ENCODE measurements around the gene NBAS. TPM values are rescaled to one million over a fixed set of nuclear protein-coding genes. Genes with fewer than 3 reads are reported as not detected.

NBAS gene
- polyA plus RNA-seq, 2 of the 4 experiments (the other 2 are of a cell fraction) = 16.7 to 34.9 TPM

DNA sequence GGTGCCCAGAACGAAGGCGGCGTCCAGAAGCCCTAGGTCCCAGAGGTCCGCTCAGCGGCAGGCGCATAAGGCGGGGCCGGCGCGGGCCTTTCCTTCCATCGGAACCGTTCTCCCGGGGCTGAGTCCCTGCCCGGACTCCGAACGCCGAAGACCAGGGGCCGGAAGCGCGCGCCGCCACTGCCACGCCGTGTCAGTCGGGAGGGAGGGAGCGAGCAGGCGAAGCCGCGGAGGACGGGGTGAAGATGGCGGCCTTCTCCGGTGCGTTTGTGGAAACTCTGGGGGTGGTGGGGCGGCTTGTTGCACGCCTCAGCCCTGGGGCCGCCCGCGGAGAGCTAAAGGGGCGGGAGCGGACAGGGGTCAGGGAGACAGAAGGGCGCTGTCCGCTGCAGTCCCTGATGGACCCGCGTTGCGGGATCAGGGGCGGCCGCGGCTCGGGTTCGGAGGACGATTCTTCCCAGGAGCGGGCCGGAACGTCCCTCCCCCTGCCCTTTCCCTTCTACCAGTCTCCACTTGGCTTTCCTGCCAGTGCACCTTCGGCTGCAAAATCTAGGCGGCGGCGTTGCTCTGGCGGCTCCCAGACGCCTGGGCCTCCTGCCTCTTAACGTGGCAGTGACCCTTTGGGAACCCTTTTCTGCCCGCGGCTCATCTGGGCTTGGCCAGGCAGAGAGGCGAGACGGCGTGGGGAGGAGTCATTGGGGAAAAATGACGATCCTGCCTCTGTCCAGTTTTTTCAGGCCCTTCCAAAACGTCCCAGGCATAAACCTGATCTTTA, 30.7 kb upstream of the NBAS start, which contains the start of gene DDX1 (continued):
- TF ChIP-seq, protein P1, sequence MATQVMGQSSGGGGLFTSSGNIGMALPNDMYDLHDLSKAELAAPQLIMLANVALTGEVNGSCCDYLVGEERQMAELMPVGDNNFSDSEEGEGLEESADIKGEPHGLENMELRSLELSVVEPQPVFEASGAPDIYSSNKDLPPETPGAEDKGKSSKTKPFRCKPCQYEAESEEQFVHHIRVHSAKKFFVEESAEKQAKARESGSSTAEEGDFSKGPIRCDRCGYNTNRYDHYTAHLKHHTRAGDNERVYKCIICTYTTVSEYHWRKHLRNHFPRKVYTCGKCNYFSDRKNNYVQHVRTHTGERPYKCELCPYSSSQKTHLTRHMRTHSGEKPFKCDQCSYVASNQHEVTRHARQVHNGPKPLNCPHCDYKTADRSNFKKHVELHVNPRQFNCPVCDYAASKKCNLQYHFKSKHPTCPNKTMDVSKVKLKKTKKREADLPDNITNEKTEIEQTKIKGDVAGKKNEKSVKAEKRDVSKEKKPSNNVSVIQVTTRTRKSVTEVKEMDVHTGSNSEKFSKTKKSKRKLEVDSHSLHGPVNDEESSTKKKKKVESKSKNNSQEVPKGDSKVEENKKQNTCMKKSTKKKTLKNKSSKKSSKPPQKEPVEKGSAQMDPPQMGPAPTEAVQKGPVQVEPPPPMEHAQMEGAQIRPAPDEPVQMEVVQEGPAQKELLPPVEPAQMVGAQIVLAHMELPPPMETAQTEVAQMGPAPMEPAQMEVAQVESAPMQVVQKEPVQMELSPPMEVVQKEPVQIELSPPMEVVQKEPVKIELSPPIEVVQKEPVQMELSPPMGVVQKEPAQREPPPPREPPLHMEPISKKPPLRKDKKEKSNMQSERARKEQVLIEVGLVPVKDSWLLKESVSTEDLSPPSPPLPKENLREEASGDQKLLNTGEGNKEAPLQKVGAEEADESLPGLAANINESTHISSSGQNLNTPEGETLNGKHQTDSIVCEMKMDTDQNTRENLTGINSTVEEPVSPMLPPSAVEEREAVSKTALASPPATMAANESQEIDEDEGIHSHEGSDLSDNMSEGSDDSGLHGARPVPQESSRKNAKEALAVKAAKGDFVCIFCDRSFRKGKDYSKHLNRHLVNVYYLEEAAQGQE (IDR thresholded peaks at IDR 0.05) = peak; percentile 61
- TF ChIP-seq TFCP2L1 (CRISPR knock-in tag; IDR thresholded peaks at IDR 0.05) (peak; percentile 59; the same call in 1 of the 2 replicates), KDM5A (IDR thresholded peaks at IDR 0.05) (peak; percentile 84), POLR2AphosphoS2 (conservative IDR thresholded peaks at IDR 0.05; ENCODE audit: low read length) (no peak), HDAC2 (IDR thresholded peaks at IDR 0.05) (no peak), ZNF302 (CRISPR knock-in tag; IDR thresholded peaks at IDR 0.05) (no peak), ZFP36 (IDR thresholded peaks at IDR 0.05; ENCODE audit: borderline replicate concordance, partially characterized antibody) (peak; percentile 4), ESRRA (IDR thresholded peaks at IDR 0.05; ENCODE audit: borderline replicate concordance, low read length) (0 out of 2 replicates have a peak, but pooled peaks have one; percentile 16), HOXB13 (CRISPR knock-in tag; IDR thresholded peaks at IDR 0.05; ENCODE audit: low read depth) (no peak), SREBF2 (IDR thresholded peaks at IDR 0.05) (no peak), FOXS1 (CRISPR knock-in tag; IDR thresholded peaks at IDR 0.05) (no peak), MYC (IDR thresholded peaks at IDR 0.05; ENCODE audit: borderline replicate concordance, low read length) (peak; percentile 97)
- TF ChIP-seq, protein P2, sequence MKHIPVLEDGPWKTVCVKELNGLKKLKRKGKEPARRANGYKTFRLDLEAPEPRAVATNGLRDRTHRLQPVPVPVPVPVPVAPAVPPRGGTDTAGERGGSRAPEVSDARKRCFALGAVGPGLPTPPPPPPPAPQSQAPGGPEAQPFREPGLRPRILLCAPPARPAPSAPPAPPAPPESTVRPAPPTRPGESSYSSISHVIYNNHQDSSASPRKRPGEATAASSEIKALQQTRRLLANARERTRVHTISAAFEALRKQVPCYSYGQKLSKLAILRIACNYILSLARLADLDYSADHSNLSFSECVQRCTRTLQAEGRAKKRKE (CRISPR knock-in tag; IDR thresholded peaks at IDR 0.05; ENCODE audit: low read depth) = peak; percentile 31; the same call in 1 of the 2 replicates
- TF ChIP-seq, protein P3, sequence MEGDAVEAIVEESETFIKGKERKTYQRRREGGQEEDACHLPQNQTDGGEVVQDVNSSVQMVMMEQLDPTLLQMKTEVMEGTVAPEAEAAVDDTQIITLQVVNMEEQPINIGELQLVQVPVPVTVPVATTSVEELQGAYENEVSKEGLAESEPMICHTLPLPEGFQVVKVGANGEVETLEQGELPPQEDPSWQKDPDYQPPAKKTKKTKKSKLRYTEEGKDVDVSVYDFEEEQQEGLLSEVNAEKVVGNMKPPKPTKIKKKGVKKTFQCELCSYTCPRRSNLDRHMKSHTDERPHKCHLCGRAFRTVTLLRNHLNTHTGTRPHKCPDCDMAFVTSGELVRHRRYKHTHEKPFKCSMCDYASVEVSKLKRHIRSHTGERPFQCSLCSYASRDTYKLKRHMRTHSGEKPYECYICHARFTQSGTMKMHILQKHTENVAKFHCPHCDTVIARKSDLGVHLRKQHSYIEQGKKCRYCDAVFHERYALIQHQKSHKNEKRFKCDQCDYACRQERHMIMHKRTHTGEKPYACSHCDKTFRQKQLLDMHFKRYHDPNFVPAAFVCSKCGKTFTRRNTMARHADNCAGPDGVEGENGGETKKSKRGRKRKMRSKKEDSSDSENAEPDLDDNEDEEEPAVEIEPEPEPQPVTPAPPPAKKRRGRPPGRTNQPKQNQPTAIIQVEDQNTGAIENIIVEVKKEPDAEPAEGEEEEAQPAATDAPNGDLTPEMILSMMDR (IDR thresholded peaks at IDR 0.05) = no peak
- TF ChIP-seq, protein P4, sequence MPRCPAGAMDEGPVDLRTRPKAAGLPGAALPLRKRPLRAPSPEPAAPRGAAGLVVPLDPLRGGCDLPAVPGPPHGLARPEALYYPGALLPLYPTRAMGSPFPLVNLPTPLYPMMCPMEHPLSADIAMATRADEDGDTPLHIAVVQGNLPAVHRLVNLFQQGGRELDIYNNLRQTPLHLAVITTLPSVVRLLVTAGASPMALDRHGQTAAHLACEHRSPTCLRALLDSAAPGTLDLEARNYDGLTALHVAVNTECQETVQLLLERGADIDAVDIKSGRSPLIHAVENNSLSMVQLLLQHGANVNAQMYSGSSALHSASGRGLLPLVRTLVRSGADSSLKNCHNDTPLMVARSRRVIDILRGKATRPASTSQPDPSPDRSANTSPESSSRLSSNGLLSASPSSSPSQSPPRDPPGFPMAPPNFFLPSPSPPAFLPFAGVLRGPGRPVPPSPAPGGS (IDR thresholded peaks at IDR 0.05) = peak; percentile 95

DNA sequence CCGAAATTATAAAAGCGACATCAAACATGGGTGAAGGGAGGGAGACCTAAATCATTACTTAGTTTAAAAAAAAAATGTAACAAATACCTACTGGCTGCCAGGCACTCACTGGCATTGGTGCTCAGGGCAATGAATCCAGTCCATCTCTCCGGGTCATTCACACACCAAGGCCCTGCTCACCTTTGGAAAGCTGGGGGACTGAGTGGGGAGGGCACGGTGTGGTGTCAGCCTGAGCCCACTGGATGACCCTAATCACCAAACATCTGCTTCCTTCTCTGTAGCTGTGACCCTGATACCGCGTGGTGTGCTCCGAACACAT, 30.2 kb upstream of the NBAS start:
- DNase-seq (ENCODE audit: low read depth in 1 of 2, low spot score in 1 of 2) (no peak), ATAC-seq (peak in 1 of 2 experiments; percentile 75; a peak in 2 of 6 replicates), FAIRE-seq (no peak)
- POLR2A ChIA-PET = interaction anchor here (1.5 kb wide), 1 partner anchor 30 kb away, joined by 4 read pairs; the partner anchor contains the start of gene NBAS
- H3K9me3 ChIP-seq = no peaks in the 10 kb centered on the region
- CTCF ChIA-PET = interaction anchor here (9.2 kb wide), 1 partner anchor 17 kb away, joined by 147 read pairs; no protein-coding TSS in a partner anchor
- peak overlapping the region; percentile 93 for H3K27ac ChIP-seq
- H3K4me2 ChIP-seq = peak overlapping the region; percentile 64
- peaks cover 23% of the 10 kb centered on the region for H3K4me1 ChIP-seq
- WGBS (ENCODE audit: missing lambda C conversion rate) = 18% methylated on average over 7 of the region's 7 CpGs
- peak overlapping the region; percentile 82 for H3K4me3 ChIP-seq
- TF ChIP-seq CEBPB (IDR thresholded peaks at IDR 0.05) = no peak
- no peak for TF ChIP-seq TP53 (CRISPR knock-in tag; IDR thresholded peaks at IDR 0.05)
- TF ChIP-seq GATA3 (IDR thresholded peaks at IDR 0.05; ENCODE audit: borderline replicate concordance) = no peak
- TF ChIP-seq RCOR1 (IDR thresholded peaks at IDR 0.05; ENCODE audit: low read depth, low read length) = no peak
- no peak for TF ChIP-seq FOXS1 (CRISPR knock-in tag; IDR thresholded peaks at IDR 0.05)
- TF ChIP-seq ZC3H11A (IDR thresholded peaks at IDR 0.05) = no peak
- no peak for TF ChIP-seq ESRRA (IDR thresholded peaks at IDR 0.05; ENCODE audit: borderline replicate concordance, low read length)
- TF ChIP-seq, protein P3 (IDR thresholded peaks at IDR 0.05) = no peak
- no peak for TF ChIP-seq POLR2A (IDR thresholded peaks at IDR 0.05; ENCODE audit: low read length)
- TF ChIP-seq, protein P5, sequence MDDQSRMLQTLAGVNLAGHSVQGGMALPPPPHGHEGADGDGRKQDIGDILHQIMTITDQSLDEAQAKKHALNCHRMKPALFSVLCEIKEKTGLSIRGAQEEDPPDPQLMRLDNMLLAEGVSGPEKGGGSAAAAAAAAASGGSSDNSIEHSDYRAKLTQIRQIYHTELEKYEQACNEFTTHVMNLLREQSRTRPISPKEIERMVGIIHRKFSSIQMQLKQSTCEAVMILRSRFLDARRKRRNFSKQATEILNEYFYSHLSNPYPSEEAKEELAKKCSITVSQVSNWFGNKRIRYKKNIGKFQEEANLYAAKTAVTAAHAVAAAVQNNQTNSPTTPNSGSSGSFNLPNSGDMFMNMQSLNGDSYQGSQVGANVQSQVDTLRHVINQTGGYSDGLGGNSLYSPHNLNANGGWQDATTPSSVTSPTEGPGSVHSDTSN (IDR thresholded peaks at IDR 0.05) = no peak
- TF ChIP-seq HOXB13 (CRISPR knock-in tag; IDR thresholded peaks at IDR 0.05; ENCODE audit: low read depth) = no peak; the same call in 1 of the 2 replicates
- no peak for TF ChIP-seq BHLHE40 (IDR thresholded peaks at IDR 0.05; ENCODE audit: low read depth, low read length)
- no peak for TF ChIP-seq SMC3 (IDR thresholded peaks at IDR 0.05)
- TF ChIP-seq, protein P4 (IDR thresholded peaks at IDR 0.05) = no peak
- no peak for TF ChIP-seq MAZ (IDR thresholded peaks at IDR 0.05; ENCODE audit: borderline replicate concordance, low read depth, low read length)

All from A549 (cell line).